Endothelial cell of umbilical vein (primary cell): ENCODE data around the gene ADCY9.

Experiments
- CTCF ChIP-seq, 2 donors: IDR thresholded peaks; 1 replicate in 1 of 2; 2 replicates in 1 of 2; pipeline ENCODE4 v1.5.1; 2011; ENCODE audit warnings: low read length in 2 of 2, mild to moderate bottlenecking in 2 of 2, moderate library complexity in 2 of 2, control low read depth in 1 of 2, inconsistent platforms in 1 of 2, low read depth in 1 of 2; ENCODE audit not compliant: insufficient read depth in 1 of 2; ENCODE audit errors: extremely low read depth in 1 of 2
- EZH2 ChIP-seq: IDR thresholded peaks from 2 replicates; pipeline ENCODE4 v1.6.1; 2012; ENCODE audit warnings: borderline replicate concordance, low read depth, mild to moderate bottlenecking, moderate library complexity, low read length, inconsistent platforms; ENCODE audit not compliant: severe bottlenecking
- JUN ChIP-seq: IDR thresholded peaks from 2 replicates; pipeline ENCODE4 v1.6.1; 2011; ENCODE audit warnings: borderline replicate concordance, low read depth; ENCODE audit not compliant: insufficient read length, insufficient read depth
- MAX ChIP-seq: IDR thresholded peaks from 2 replicates; pipeline ENCODE4 v1.6.1; 2011; ENCODE audit not compliant: insufficient read depth, insufficient read length
- POLR2A ChIP-seq: IDR thresholded peaks from 2 replicates; pipeline ENCODE4 v1.6.1; 2012; ENCODE audit warnings: low read depth, mild to moderate bottlenecking, control low read depth, low read length
- POLR2AphosphoS5 ChIP-seq: IDR thresholded peaks from 2 replicates; pipeline ENCODE4 v1.6.1; 2012; ENCODE audit warnings: low read depth, mild to moderate bottlenecking, control low read depth, low read length, moderate library complexity; ENCODE audit not compliant: insufficient read depth

GRCh38 chr16:4101421-4102219 lies 14.6 kb downstream of the ADCY9 start:
- TF ChIP-seq EZH2: no peak
- no peak for TF ChIP-seq CTCF (IDR thresholded peaks at IDR 0.05; ENCODE audit: extremely low read depth in 1 of 2, insufficient read depth in 1 of 2, low read depth in 1 of 2, low read length in 2 of 2)
- no peak for TF ChIP-seq POLR2A
- TF ChIP-seq POLR2AphosphoS5: no peak
- TF ChIP-seq JUN: no peak
- TF ChIP-seq MAX: no peak
